HepG2 (cell line): ENCODE data around the gene DNAJB12. TPM values are rescaled to one million over a fixed set of nuclear protein-coding genes. Genes with fewer than 3 reads are reported as not detected.

ENCODE experiments used
- ATAC-seq: fragments of 200-7000 bp; cut with Tn5 transposase; 3 replicates; pipeline ENCODE4 v1.9.1; 2020; ENCODE audit warnings: mild to moderate bottlenecking, moderate library complexity
- BruUV-seq: library from RNA; stranded (reverse); fragments of 400-500 nt; replicated peaks from 2 replicates; lab custom pipeline; 2021; lab: Mats Ljungman, UMichigan
- CTCF ChIA-PET: fragments of 300-600 bp; formaldehyde crosslinking; extraction: SDS; loops from one replicate; lab custom pipeline; 2021; ENCODE audit warnings: low total read pairs, inconsistent platforms, low intra/inter-chr PET ratio; lab: Yijun Ruan, JAX
- POLR2A ChIA-PET: fragments of 350-600 bp; sonication (Branson Sonifier 250); formaldehyde crosslinking; loops from one replicate; lab custom pipeline; 2020; ENCODE audit warnings: antibody characterized with exemption, inconsistent platforms; lab: Yijun Ruan, JAX
- DNase-seq: peaks from one replicate; pipeline ENCODE4 v3.0.0-alpha.2; 2015; ENCODE audit warnings: low spot score
- FAIRE-seq: peaks from 3 replicates; lab custom pipeline; 2011; peaks lifted over from hg19 to GRCh38; lab: Jason Lieb, UNC
- H2AFZ ChIP-seq: one replicate; pipeline ENCODE4 v1.6.1; 2011; ENCODE audit warnings: low read length, inconsistent platforms
- H3K27ac ChIP-seq: fragments of 300-600 bp; 3 replicates; pipeline ENCODE4 v1.8.0; 2011; ENCODE audit warnings: mixed run types, mild to moderate bottlenecking, mixed read lengths, low read length, inconsistent platforms; ENCODE audit not compliant: insufficient read depth; ENCODE audit errors: extremely low read length
- H3K27me3 ChIP-seq, 2 experiments: fragments of 200-600 bp in 1 of 2; 2 replicates in 1 of 2; 3 replicates in 1 of 2; pipeline versions ENCODE4 v1.6.0 to v1.8.0; 2011; ENCODE audit warnings: low read length in 2 of 2, mild to moderate bottlenecking in 2 of 2, moderate library complexity in 2 of 2, inconsistent platforms in 1 of 2; ENCODE audit not compliant: insufficient read depth in 2 of 2, control insufficient read depth in 1 of 2
- H3K36me3 ChIP-seq, 2 experiments: fragments of 200-600 bp in 1 of 2; replicated peaks in 1 of 2; 2 replicates in 1 of 2; 3 replicates in 1 of 2; pipeline versions ENCODE4 v1.5.1 to v1.8.0; 2011; ENCODE audit warnings: low read length in 2 of 2, inconsistent platforms in 1 of 2; ENCODE audit not compliant: insufficient read depth in 2 of 2, control insufficient read depth in 1 of 2
- H3K4me1 ChIP-seq: 2 replicates; pipeline ENCODE4 v1.5.1; 2012; ENCODE audit warnings: low read length, inconsistent platforms; ENCODE audit not compliant: insufficient read depth
- H3K4me2 ChIP-seq: 2 replicates; pipeline ENCODE4 v1.6.0; 2011; ENCODE audit warnings: low read depth, low read length, inconsistent platforms
- H3K4me3 ChIP-seq, 3 experiments: fragments of 200-600 bp in 1 of 3; sonication (generic), shearing (Covaris generic) in 1 of 3; replicated peaks in 1 of 3; 2 replicates each; pipeline ENCODE4 v1.5.1; 2011 to 2016; ENCODE audit warnings: low read length in 3 of 3, inconsistent platforms in 2 of 3, low read depth in 2 of 3, mild to moderate bottlenecking in 2 of 3, control low read depth in 1 of 3, mixed read lengths in 1 of 3; ENCODE audit not compliant: insufficient read depth in 1 of 3
- H3K79me2 ChIP-seq: one replicate; pipeline ENCODE4 v1.6.1; 2011; ENCODE audit warnings: low read length, inconsistent platforms; ENCODE audit not compliant: insufficient read depth
- H3K9ac ChIP-seq: 2 replicates; pipeline ENCODE4 v1.6.0; 2011; ENCODE audit warnings: mild to moderate bottlenecking, low read depth, low read length, inconsistent platforms; ENCODE audit not compliant: insufficient read depth
- H3K9me3 ChIP-seq: 2 replicates; pipeline ENCODE4 v1.5.1; 2012; ENCODE audit warnings: mild to moderate bottlenecking, low read length
- H4K20me1 ChIP-seq: 2 replicates; pipeline ENCODE4 v1.6.0; 2011; ENCODE audit warnings: inconsistent platforms, mild to moderate bottlenecking, low read length, moderate library complexity; ENCODE audit not compliant: insufficient read depth
- ARID2 ChIP-seq: sonication (generic); formaldehyde crosslinking; IDR thresholded peaks from 2 replicates; pipeline ENCODE4 v1.8.1; 2022; ENCODE audit warnings: mild to moderate bottlenecking, missing genetic modification reagents, borderline replicate concordance
- BRD4 ChIP-seq: sonication (generic); formaldehyde crosslinking; IDR thresholded peaks from 2 replicates; pipeline ENCODE4 v1.4.0; 2020; ENCODE audit warnings: missing genetic modification reagents
- CENPX ChIP-seq: sonication (generic); formaldehyde crosslinking; IDR thresholded peaks from 2 replicates; pipeline ENCODE4 v1.9.0; 2021; ENCODE audit warnings: mild to moderate bottlenecking, missing genetic modification reagents, moderate library complexity
- DDIT3 ChIP-seq: sonication (generic); formaldehyde crosslinking; IDR thresholded peaks from 2 replicates; pipeline ENCODE4 v1.4.0; 2020; ENCODE audit warnings: mild to moderate bottlenecking, missing genetic modification reagents
- FOXO4 ChIP-seq: sonication (generic); formaldehyde crosslinking; conservative IDR thresholded peaks from 2 replicates; pipeline ENCODE4 v1.8.1; 2023; ENCODE audit warnings: missing genetic modification reagents
- GTF2F1 ChIP-seq: fragments of 150-350 bp; IDR thresholded peaks from 2 replicates; pipeline ENCODE4 v1.6.1; 2014; ENCODE audit warnings: low read length
- HINFP ChIP-seq: sonication (generic); formaldehyde crosslinking; IDR thresholded peaks from 2 replicates; pipeline ENCODE4 v1.4.0; 2020; ENCODE audit warnings: low read depth, mild to moderate bottlenecking, missing genetic modification reagents
- KLF15 ChIP-seq: sonication (generic); formaldehyde crosslinking; IDR thresholded peaks from 2 replicates; pipeline ENCODE4 v1.8.1; 2023; ENCODE audit warnings: borderline replicate concordance, mild to moderate bottlenecking, inconsistent platforms, missing genetic modification reagents, mixed read lengths
- RBAK ChIP-seq: sonication (generic); formaldehyde crosslinking; IDR thresholded peaks from 2 replicates; pipeline ENCODE4 v1.5.1; 2020; ENCODE audit warnings: mild to moderate bottlenecking, missing genetic modification reagents
- SMAD9 ChIP-seq: sonication (generic); formaldehyde crosslinking; IDR thresholded peaks from 2 replicates; pipeline ENCODE4 v1.5.1; 2020; ENCODE audit warnings: mild to moderate bottlenecking, missing genetic modification reagents
- TBL1XR1 ChIP-seq: fragments of 150-350 bp; IDR thresholded peaks from 2 replicates; pipeline ENCODE4 v1.6.1; 2014; ENCODE audit warnings: borderline replicate concordance, low read length; ENCODE audit not compliant: partially characterized antibody
- TOE1 ChIP-seq: sonication (generic); formaldehyde crosslinking; IDR thresholded peaks from 2 replicates; pipeline ENCODE4 v1.4.0; 2020; ENCODE audit warnings: mild to moderate bottlenecking, missing genetic modification reagents
- ZBTB21 ChIP-seq: sonication (generic); formaldehyde crosslinking; IDR thresholded peaks from 2 replicates; pipeline ENCODE4 v1.4.0; 2020; ENCODE audit warnings: missing genetic modification reagents
- ZNF264 ChIP-seq: sonication (generic); formaldehyde crosslinking; IDR thresholded peaks from 2 replicates; pipeline ENCODE4 v1.4.0; 2020; ENCODE audit warnings: missing genetic modification reagents
- ZNF292 ChIP-seq: sonication (generic); formaldehyde crosslinking; IDR thresholded peaks from 2 replicates; pipeline ENCODE4 v1.8.1; 2022; ENCODE audit warnings: mild to moderate bottlenecking, low read depth, missing genetic modification reagents, borderline replicate concordance
- ZNF597 ChIP-seq: sonication (generic); formaldehyde crosslinking; IDR thresholded peaks from 2 replicates; pipeline ENCODE4 v1.5.0; 2020; ENCODE audit warnings: missing genetic modification reagents
- WGBS: methylation state at CpG from one replicate; pipeline ENCODE4 v1.1.6; 2017; ENCODE audit warnings: low lambda C conversion rate; 5-methylcytosine and 5-hydroxymethylcytosine counted together
- in situ Hi-C: cut with HindIII; loops from 2 replicates; pipeline ENCODE4 v1.10.0; 2017; ENCODE audit warnings: low pct_unique_long_range_greater_than_20kb; ENCODE audit not compliant: extremely low pct_ligation_motif_present
- intact Hi-C: fragments of 100-400 bp; cut with micrococcal nuclease; formaldehyde crosslinking; loops from one replicate; pipeline ENCODE4 v1.10.0; 2022; ENCODE audit not compliant: unreplicated experiment
- polyA plus RNA-seq, 8 experiments: library from polyadenylated mRNA; depleted of rRNA in 3 of 8; stranded (reverse) in 7 of 8; unstranded in 1 of 8; fragments of >200 nt; fragmentation: Illumina TruSeq in 4 of 8; extraction: Trizol in 4 of 8; gene quantifications; 2 replicates each; pipeline versions ENCODE4 v1.2.1 to v1.2.3, GENCODE V29; 2011 to 2016; ENCODE audit warnings: low read depth in 4 of 8, missing spikeins in 1 of 8, mixed read lengths in 1 of 8; ENCODE audit not compliant: insufficient read depth in 1 of 8
- total RNA-seq, 5 experiments: library from RNA; depleted of rRNA; stranded (reverse); fragments of >200 nt; fragmentation: Illumina TruSeq; extraction: Trizol; gene quantifications; 2 replicates each; pipeline ENCODE4 v1.2.3, GENCODE V29; 2016; ENCODE audit warnings: low read depth in 1 of 5

DNAJB12 gene
- total and polyA plus RNA-seq, 2 of the 13 experiments (the other 11 are each of a cell fraction or from before 2014, with no cell fraction given): 10.8 to 18.2 TPM

- no peak for TF ChIP-seq HINFP (CRISPR knock-in tag)
These were observed 45.2 kb downstream of the DNAJB12 start (continued) for GRCh38 chr10:72309290-72310240.

GRCh38 chr10:72308320-72308987 lies 46.3 kb downstream of the DNAJB12 start:
- no TSS peak for BruUV-seq
- peak overlapping the region in 2 of 3 experiments; percentile 20 to 55; a peak in 3 of 6 replicates for H3K4me3 ChIP-seq
- TF ChIP-seq CENPX (CRISPR knock-in tag): no peak
- no peak for TF ChIP-seq ZNF597 (CRISPR knock-in tag)
- peak; percentile 49; the same call in 1 of the 2 replicates for TF ChIP-seq RBAK (CRISPR knock-in tag)
- TF ChIP-seq ZBTB21 (CRISPR knock-in tag): no peak
- no peak for TF ChIP-seq SMAD9 (CRISPR knock-in tag)
- TF ChIP-seq ZNF292 (CRISPR knock-in tag): 0 out of 2 replicates have a peak, but pooled peaks have one; percentile 42
- no peak for TF ChIP-seq FOXO4 (CRISPR knock-in tag)
- TF ChIP-seq DDIT3 (CRISPR knock-in tag): no peak
- no peak for TF ChIP-seq GTF2F1
- TF ChIP-seq ZNF264 (CRISPR knock-in tag): no peak
- TF ChIP-seq KLF15 (CRISPR knock-in tag): no peak
- no peak for TF ChIP-seq ARID2 (CRISPR knock-in tag)
- TF ChIP-seq TOE1 (CRISPR knock-in tag): no peak
- no peak for TF ChIP-seq BRD4 (CRISPR knock-in tag)
- TF ChIP-seq TBL1XR1: no peak

More at GRCh38 chr10:72308320-72308987, 46.3 kb downstream of the DNAJB12 start:
- H3K36me3 ChIP-seq: no peaks in the 10 kb centered on the region
- H3K79me2 ChIP-seq: no peaks in the 10 kb centered on the region
- peak; percentile 66 for FAIRE-seq
- CTCF ChIA-PET: no interaction called here
- peak; percentile 64 for DNase-seq
- peak overlapping the region; percentile 95 for H3K4me2 ChIP-seq
- peak overlapping the region; percentile 79 for H2AFZ ChIP-seq
- in situ Hi-C loops: no loop called here
- H3K27me3 ChIP-seq: no peaks in the 10 kb centered on the region
- H3K4me1 ChIP-seq: peaks cover 59% of the 10 kb centered on the region
- peak overlapping the region; percentile 49; the same call in 1 of the 2 replicates for H3K9ac ChIP-seq
- no peaks in the 10 kb centered on the region for H3K9me3 ChIP-seq
- 13% methylated on average over 7 of the region's 7 CpGs for WGBS
- intact Hi-C loops: no loop called here
- peak; percentile 69 for ATAC-seq
- POLR2A ChIA-PET: interaction anchor here (0.6 to 11.9 kb wide), 12 partner anchors 9 to 270 kb away, joined by 3 to 168 read pairs (median 6); partner anchors contain the start of genes ANAPC16, ASCC1 and DDIT4
- no peaks in the 10 kb centered on the region for H4K20me1 ChIP-seq
- H3K27ac ChIP-seq: peak overlapping the region; percentile 26
